AG10803 (cell line): ENCODE data around the gene DYNLT2.
"Not testable (repeated sequence)": the region's sequence is repeated elsewhere in the genome, so short reads cannot be mapped to it uniquely, and the experiment has no call there.

Source experiments
- DNase-seq: peaks from one replicate; pipeline ENCODE4 v3.0.0; 2010; ENCODE audit warnings: low read depth
- H3K4me3 ChIP-seq: 2 replicates; pipeline ENCODE4 v1.5.1; 2011; ENCODE audit warnings: mild to moderate bottlenecking, low read length, control low read depth
- TF ChIP-seq, protein P1 (sequence below): conservative IDR thresholded peaks from 2 replicates; pipeline ENCODE4 v1.5.1; 2011; ENCODE audit warnings: mild to moderate bottlenecking, low read length, control low read depth, inconsistent platforms

The DYNLT2 gene

DNA sequence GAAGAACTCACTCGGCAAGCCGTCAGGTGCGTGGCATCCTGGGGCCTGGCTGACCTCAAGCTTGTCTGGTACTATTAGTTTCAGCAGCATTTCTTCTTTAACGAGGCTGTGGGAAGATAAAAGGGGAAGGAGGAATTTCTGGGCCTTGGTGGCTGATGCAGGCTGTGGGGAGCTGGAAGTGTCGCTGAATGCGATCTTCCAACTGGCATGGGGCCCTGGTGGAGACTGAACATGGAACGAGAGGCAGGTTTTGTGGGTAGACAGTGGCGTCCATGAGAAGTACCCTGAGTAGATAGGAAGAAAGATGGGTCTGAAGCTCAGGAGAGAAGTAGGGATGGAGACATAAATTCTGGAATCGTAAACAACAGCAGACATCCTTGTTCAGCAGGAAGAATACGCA is 23.9 kb upstream of the DYNLT2 start:
- H3K4me3 ChIP-seq = no peak overlapping the region
- TF ChIP-seq, protein P1, sequence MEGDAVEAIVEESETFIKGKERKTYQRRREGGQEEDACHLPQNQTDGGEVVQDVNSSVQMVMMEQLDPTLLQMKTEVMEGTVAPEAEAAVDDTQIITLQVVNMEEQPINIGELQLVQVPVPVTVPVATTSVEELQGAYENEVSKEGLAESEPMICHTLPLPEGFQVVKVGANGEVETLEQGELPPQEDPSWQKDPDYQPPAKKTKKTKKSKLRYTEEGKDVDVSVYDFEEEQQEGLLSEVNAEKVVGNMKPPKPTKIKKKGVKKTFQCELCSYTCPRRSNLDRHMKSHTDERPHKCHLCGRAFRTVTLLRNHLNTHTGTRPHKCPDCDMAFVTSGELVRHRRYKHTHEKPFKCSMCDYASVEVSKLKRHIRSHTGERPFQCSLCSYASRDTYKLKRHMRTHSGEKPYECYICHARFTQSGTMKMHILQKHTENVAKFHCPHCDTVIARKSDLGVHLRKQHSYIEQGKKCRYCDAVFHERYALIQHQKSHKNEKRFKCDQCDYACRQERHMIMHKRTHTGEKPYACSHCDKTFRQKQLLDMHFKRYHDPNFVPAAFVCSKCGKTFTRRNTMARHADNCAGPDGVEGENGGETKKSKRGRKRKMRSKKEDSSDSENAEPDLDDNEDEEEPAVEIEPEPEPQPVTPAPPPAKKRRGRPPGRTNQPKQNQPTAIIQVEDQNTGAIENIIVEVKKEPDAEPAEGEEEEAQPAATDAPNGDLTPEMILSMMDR = no peak
- DNase-seq = no peak

DNA sequence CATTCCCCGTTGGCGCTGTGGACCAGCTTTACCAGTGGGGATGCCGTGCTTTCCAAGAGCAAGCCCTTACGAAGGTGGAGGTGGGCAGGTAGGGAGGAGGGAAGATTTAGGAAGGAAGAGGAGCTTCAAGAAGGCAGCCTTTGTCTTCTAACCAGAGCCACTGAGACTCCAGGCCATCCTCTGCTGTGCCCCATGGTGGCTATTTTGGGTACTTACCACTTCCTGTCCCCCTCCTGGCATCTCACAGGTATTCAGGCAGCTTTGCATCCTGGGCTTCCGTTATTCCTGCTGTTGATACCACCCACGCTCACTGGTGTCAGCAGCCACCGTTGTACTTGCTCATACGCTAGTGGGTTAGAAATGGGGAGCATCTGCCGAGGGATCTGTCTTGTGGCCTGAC is 23.0 kb upstream of the DYNLT2 start:
- TF ChIP-seq, protein P1 = no peak
- no peak overlapping the region for H3K4me3 ChIP-seq
- DNase-seq = no peak

GRCh38 chr6:169766921-169767736 is 15.8 kb upstream of the DYNLT2 start:
- TF ChIP-seq, protein P1 = no peak
- no peak for DNase-seq
- no peak overlapping the region for H3K4me3 ChIP-seq

GRCh38 chr6:169766232-169766631 is 14.9 kb upstream of the DYNLT2 start:
- H3K4me3 ChIP-seq = no peak overlapping the region
- TF ChIP-seq, protein P1 = no peak
- DNase-seq = no peak

- H3K4me3 ChIP-seq, DNase-seq: not testable (repeated sequence)
Observed at GRCh38 chr6:169765789-169766188, 14.4 kb upstream of the DYNLT2 start.

DNA sequence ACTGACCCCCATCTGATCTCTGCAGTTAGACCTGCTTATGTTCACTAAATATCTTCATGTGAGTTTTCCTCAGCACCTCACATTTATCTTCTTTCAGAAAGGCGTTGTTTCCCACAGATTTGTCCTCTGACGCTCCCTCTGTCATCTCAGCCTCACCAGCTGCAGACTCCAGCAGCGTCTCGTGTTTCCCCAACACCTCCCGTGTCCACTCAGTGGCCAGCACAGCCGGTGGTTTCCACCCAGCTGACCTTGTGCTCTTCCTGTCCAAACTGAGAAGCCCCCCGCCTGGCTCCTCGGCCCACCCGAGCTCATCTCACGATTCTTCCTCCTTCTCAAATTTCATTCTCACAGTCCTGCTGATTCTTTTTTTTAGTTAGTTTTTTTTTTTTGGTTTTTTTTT is 12.5 kb upstream of the DYNLT2 start:
- TF ChIP-seq, protein P1 = no peak
- DNase-seq = no peak
- no peak overlapping the region for H3K4me3 ChIP-seq

DNA sequence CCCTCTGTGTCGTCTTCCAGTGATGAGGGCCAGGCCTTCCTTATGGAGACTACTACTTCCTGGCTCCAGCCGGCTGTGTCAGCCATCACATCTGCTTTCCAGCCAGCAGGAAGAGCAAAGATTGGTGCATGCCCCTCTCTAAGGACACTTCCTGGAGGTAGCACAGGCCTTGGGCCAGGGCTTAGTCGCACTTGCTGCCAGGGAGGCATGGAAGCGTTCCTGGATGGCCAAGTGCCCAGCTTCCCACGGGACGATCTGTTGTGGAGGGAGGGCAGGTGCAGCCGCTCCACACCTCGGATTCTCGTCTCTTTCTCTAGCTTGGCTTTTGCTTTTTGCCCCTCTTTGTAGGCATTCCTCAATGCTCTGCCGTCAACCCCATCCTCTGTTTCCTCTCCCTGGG is 11.9 kb upstream of the DYNLT2 start:
- TF ChIP-seq, protein P1 = no peak
- no peak overlapping the region for H3K4me3 ChIP-seq
- no peak for DNase-seq

- no peak for DNase-seq
- no peak overlapping the region for H3K4me3 ChIP-seq
- TF ChIP-seq, protein P1 = no peak
Observed at GRCh38 chr6:169755162-169755561, 3.8 kb upstream of the DYNLT2 start.
